Hepatocyte (in vitro differentiated cells): ENCODE results near the gene DSTN.

Experiments used
- EZH2 ChIP-seq: fragments of 200-600 bp; sonication (generic); IDR thresholded peaks from 2 replicates; pipeline ENCODE4 v1.6.1; 2016; ENCODE audit warnings: antibody characterized with exemption, mild to moderate bottlenecking, borderline replicate concordance
- TF ChIP-seq, protein P1 (sequence below): fragments of 200-600 bp; sonication (generic); IDR thresholded peaks from 2 replicates; pipeline ENCODE4 v1.5.1; 2016; ENCODE audit warnings: antibody characterized with exemption, mild to moderate bottlenecking; ENCODE audit not compliant: poor library complexity

DNA sequence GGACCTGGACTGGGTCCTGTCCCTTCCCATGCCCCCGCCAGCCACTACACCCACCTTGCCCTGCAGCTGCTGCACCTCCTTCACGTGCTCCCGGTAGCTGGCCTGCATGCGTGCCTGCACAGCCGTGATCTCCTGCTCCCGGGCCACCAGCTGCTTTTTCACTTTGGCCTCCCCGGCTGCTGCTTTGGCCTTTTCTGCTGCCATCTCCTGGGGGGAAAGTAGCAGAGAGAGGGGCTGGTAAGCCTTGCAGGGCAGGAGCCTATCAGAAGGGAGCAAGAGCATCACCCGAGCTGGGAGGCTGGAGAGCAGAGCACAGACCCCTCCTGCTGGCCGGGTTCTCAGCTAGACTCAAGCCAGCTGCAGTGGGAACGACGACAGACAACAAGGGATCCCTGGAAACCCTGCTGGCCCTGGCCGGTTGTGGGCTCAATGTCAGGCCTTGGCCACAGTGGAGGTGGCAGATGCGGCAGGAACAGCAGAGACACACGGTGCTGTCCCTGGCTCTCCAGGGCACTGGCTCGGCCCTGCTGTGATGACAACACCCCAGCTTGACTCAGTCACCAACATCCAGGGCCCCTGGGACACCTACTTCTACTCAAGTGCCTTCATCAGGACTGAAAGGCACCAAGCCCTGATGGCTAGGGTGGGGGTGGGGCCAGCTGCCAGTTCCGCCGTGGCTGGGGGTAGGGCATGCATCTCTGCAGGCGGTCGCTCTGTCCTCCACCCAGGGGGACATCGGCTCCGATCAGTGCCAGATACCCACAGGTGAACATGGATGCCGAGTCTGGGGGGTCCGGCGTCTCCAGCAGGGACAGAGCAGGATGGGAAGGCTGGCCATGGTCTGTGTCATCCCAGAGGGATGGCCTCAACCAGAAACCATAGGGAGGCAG lies 66.9 kb downstream of the DSTN start:
- TF ChIP-seq, protein P1, sequence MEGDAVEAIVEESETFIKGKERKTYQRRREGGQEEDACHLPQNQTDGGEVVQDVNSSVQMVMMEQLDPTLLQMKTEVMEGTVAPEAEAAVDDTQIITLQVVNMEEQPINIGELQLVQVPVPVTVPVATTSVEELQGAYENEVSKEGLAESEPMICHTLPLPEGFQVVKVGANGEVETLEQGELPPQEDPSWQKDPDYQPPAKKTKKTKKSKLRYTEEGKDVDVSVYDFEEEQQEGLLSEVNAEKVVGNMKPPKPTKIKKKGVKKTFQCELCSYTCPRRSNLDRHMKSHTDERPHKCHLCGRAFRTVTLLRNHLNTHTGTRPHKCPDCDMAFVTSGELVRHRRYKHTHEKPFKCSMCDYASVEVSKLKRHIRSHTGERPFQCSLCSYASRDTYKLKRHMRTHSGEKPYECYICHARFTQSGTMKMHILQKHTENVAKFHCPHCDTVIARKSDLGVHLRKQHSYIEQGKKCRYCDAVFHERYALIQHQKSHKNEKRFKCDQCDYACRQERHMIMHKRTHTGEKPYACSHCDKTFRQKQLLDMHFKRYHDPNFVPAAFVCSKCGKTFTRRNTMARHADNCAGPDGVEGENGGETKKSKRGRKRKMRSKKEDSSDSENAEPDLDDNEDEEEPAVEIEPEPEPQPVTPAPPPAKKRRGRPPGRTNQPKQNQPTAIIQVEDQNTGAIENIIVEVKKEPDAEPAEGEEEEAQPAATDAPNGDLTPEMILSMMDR, result no peak
- TF ChIP-seq EZH2, result no peak
